Transverse colon (tissue), 4 donors: ENCODE measurements around the gene MTG2. TPM values are rescaled to one million over a fixed set of nuclear protein-coding genes. Genes with fewer than 3 reads are reported as not detected.
A peak's percentile ranks its signal among the peaks of the same experiment; 100 is the strongest.

Source experiments
- DNase-seq: peaks from one replicate; pipeline ENCODE4 v3.0.0-alpha.2; 2019
- H3K27ac ChIP-seq, 4 donors: fragments of 200-600 bp; sonication (generic); 2 replicates each; pipeline ENCODE4 v1.5.1; 2016 to 2018; ENCODE audit warnings: inconsistent platforms in 4 of 4
- H3K27me3 ChIP-seq: fragments of 200-600 bp; sonication (generic); 2 replicates; pipeline ENCODE4 v1.5.1; 2017; ENCODE audit warnings: inconsistent platforms
- H3K36me3 ChIP-seq, 4 donors: fragments of 200-600 bp; sonication (generic); 2 replicates each; pipeline ENCODE4 v1.5.1; 2017 to 2019; ENCODE audit warnings: inconsistent platforms in 4 of 4
- H3K4me1 ChIP-seq, 4 donors: fragments of 200-600 bp; sonication (generic); 2 replicates each; pipeline ENCODE4 v1.5.1; 2017 to 2020; ENCODE audit warnings: inconsistent platforms in 4 of 4
- H3K4me3 ChIP-seq, 4 donors: fragments of 200-600 bp; sonication (generic); 1 replicate in 1 of 4; 2 replicates in 3 of 4; pipeline versions ENCODE4 v1.5.1 to v1.6.1; 2017 to 2019; ENCODE audit warnings: inconsistent platforms in 4 of 4
- H3K9me3 ChIP-seq, 2 donors: fragments of 200-600 bp; sonication (generic); 2 replicates each; pipeline ENCODE4 v1.5.1; 2017 to 2019; ENCODE audit warnings: inconsistent platforms in 2 of 2
- CTCF ChIP-seq, 5 experiments: fragments of 200-600 bp in 3 of 5; fragments of 450-650 bp in 2 of 5; sonication (generic) in 3 of 5; IDR thresholded peaks; 1 replicate in 2 of 5; 2 replicates in 3 of 5; pipeline ENCODE4 v1.5.1; 2016 to 2017; ENCODE audit warnings: antibody characterized with exemption in 5 of 5, inconsistent platforms in 3 of 5, mild to moderate bottlenecking in 2 of 5, moderate library complexity in 1 of 5
- EP300 ChIP-seq: sonication (generic); formaldehyde crosslinking; IDR thresholded peaks from one replicate; pipeline ENCODE4 v1.6.1; 2017; ENCODE audit warnings: antibody characterized with exemption, low read depth
- POLR2A ChIP-seq: fragments of 450-650 bp; IDR thresholded peaks from one replicate; pipeline ENCODE4 v1.6.1; 2016; ENCODE audit warnings: antibody characterized with exemption, mild to moderate bottlenecking, moderate library complexity
- POLR2AphosphoS5 ChIP-seq, 3 donors: sonication (generic); formaldehyde crosslinking; IDR thresholded peaks; one replicate each; pipeline ENCODE4 v1.6.1; 2016; ENCODE audit warnings: antibody characterized with exemption in 3 of 3
- WGBS, 2 donors: methylation state at CpG; one replicate each; pipeline ENCODE4 v1.1.5; 2018; ENCODE audit warnings: low coverage in 1 of 2; 5-methylcytosine and 5-hydroxymethylcytosine counted together
- in situ Hi-C, 4 donors: fragments of 200-750 bp; cut with MboI; loops; one replicate each; pipeline versions ENCODE4 v1.15.0 to v1.15.1; 2017; ENCODE audit warnings: low sequenced_read_pairs in 3 of 4, low pct_ligation_motif_present in 1 of 4, low pct_unique_long_range_greater_than_20kb in 1 of 4
- intact Hi-C: fragments of 100-400 bp; cut with DNase I; formaldehyde crosslinking; loops from one replicate; pipeline ENCODE4 v1.15.1; 2023; ENCODE audit warnings: low total_unique reads
- total RNA-seq, 4 donors: library from RNA; depleted of rRNA; stranded (reverse); fragments of >200 nt; gene quantifications; one replicate each; pipeline ENCODE4 v1.1.0, GENCODE V29; 2016

The MTG2 gene
- total RNA-seq, 4 donors from 2014 or later, result 9.8 to 58.0 (median 23.1) TPM

- intact Hi-C loops (loop anchor here (10.0 kb wide), 1 partner anchor 49 kb away; the partner anchor contains the start of gene MTG2), in situ Hi-C loops (no loop called here)
- H3K4me1 ChIP-seq, result peaks cover 4 to 6% (median 5%) of the 10 kb centered on the region in 4 donors
- no peaks in the 10 kb centered on the region for H3K27me3 ChIP-seq
- H3K9me3 ChIP-seq, result no peaks in the 10 kb centered on the region
- no peaks in the 10 kb centered on the region for H3K36me3 ChIP-seq
- TF ChIP-seq POLR2A (no peak), CTCF (IDR thresholded peaks at IDR 0.05) (no peak), EP300 (no peak), POLR2AphosphoS5 (IDR thresholded peaks at IDR 0.05) (no peak)
- 88% methylated on average over 4 of the region's 4 CpGs; no CpG with 5 or more reads in 1 of the 2 donors for WGBS, 2 donors
- no peak for DNase-seq
- H3K4me3 ChIP-seq, result no peak overlapping the region
- no peak overlapping the region for H3K27ac ChIP-seq
These were observed 50.9 kb downstream of the MTG2 start for GRCh38 chr20:62233684-62234083.

DNA sequence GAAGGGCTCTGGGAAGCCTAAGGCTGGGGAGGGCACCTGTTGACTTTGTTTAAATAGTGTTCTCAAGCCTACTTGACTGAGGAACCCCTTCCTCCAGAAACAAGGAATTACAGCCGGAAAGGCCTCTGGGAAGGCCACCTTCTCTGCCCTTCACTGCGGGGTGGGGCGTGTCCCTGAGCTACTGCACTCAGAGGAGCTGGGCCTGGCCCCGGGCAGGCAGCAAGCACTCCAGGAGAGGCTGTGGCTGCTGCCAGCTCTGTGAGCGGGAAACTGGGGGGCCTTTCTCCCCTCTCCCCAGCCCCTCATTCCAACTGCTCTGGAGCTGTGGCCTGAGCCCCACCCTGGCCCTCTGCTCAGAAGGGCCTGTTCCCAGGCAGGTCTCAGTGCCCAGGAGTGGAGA, 51.5 kb downstream of the MTG2 start:
- WGBS, 2 donors, result 76% methylated on average over 5 of the region's 5 CpGs; no CpG with 5 or more reads in 1 of the 2 donors
- Histone ChIP-seq H3K36me3 (no peaks in the 10 kb centered on the region), H3K27me3 (no peaks in the 10 kb centered on the region), H3K4me3 (no peak overlapping the region), H3K4me1 (peaks cover 6 to 12% (median 9%) of the 10 kb centered on the region in 4 donors), H3K9me3 (no peaks in the 10 kb centered on the region), H3K27ac (no peak overlapping the region)
- intact Hi-C loops, result loop anchor here (10.0 kb wide), 1 partner anchor 50 kb away; the partner anchor contains the start of gene MTG2
- DNase-seq, result peak; percentile 34
- TF ChIP-seq CTCF (IDR thresholded peaks at IDR 0.05) (no peak), EP300 (no peak), POLR2AphosphoS5 (IDR thresholded peaks at IDR 0.05) (no peak), POLR2A (no peak)
- in situ Hi-C loops, result no loop called here

DNA sequence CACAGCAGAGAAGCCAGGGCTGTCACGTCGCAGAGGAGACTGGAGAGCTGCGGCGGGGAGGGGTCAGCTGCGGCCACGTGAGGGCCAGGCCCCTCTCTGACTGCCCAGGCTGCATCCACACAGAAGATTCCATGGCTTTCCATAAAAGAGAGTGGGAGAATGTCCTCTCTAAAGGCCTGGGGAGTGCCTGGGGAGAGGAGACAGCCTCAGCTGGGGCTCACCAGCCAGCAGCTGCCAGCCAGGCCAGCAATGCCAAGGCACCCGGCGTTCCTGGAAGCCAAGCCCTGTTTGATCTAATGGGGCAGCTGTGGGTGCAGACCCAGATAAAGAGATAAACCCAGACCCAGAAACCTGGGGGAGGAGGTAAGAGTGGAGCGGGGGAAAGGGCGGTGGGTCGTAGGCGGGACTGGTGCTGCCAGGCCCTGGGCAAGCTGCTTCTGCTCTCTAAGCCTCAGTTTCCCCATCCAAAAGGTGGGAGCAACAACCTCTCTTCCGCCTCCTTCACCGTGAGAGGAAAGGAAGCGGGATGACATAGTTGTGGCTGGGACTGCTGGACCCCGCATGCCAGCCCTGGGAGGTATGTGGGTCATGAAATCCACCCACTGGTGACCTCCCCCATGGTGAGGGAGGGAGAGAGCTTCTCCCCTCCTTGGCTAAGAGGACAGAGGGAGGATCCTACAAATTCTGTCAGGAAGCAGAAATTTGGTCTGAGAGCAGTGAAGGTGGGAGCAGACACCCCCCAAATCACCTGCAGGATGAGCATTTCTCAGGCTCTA, 52.4 kb downstream of the MTG2 start:
- in situ Hi-C loops (no loop called here), intact Hi-C loops (loop anchor here (10.0 kb wide), 1 partner anchor 50 kb away; the partner anchor contains the start of gene MTG2)
- no peaks in the 10 kb centered on the region for H3K9me3 ChIP-seq
- DNase-seq, result no peak
- WGBS, 2 donors, result 80 to 81% methylated on average over 7 to 16 of the region's 16 CpGs
- no peak overlapping the region for H3K27ac ChIP-seq
- H3K4me3 ChIP-seq, result no peak overlapping the region
- peaks cover 14 to 20% (median 17%) of the 10 kb centered on the region in 4 donors for H3K4me1 ChIP-seq
- H3K36me3 ChIP-seq, result no peaks in the 10 kb centered on the region
- no peaks in the 10 kb centered on the region for H3K27me3 ChIP-seq
- TF ChIP-seq POLR2AphosphoS5 (IDR thresholded peaks at IDR 0.05) (no peak), POLR2A (no peak), CTCF (IDR thresholded peaks at IDR 0.05) (no peak), EP300 (no peak)

DNA sequence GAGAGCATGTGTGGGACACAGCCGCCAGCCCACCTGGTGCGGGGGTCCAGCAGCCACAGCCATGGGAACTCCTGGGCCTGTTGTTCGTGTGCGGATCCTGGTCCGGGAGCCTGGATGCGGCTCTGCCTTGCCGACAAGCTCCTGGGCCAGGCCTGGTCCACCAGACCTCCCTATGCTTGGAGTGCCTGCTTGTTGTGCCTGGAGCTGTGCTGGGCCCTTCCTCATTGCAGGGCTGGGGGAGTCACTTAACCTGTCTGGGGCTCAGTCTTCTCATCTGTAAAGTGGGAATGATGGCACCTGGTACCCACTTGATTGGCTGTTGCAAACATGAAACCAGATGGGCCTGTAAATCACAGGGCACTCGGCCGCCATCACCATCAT, 52.9 kb downstream of the MTG2 start:
- in situ Hi-C loops, result no loop called here
- no peak overlapping the region for H3K4me3 ChIP-seq
- no peaks in the 10 kb centered on the region for H3K27me3 ChIP-seq
- H3K27ac ChIP-seq, result no peak overlapping the region
- intact Hi-C loops, result loop anchor here (10.0 kb wide), 1 partner anchor 51 kb away; the partner anchor contains the start of gene MTG2
- DNase-seq, result no peak
- peaks cover 14 to 25% (median 22%) of the 10 kb centered on the region in 4 donors for H3K4me1 ChIP-seq
- 95% methylated on average over 8 of the region's 9 CpGs; no CpG with 5 or more reads in 1 of the 2 donors for WGBS, 2 donors
- no peaks in the 10 kb centered on the region for H3K36me3 ChIP-seq
- no peaks in the 10 kb centered on the region for H3K9me3 ChIP-seq
- TF ChIP-seq POLR2AphosphoS5 (IDR thresholded peaks at IDR 0.05) (no peak), CTCF (IDR thresholded peaks at IDR 0.05) (no peak), POLR2A (no peak), EP300 (no peak)
